H9 (cell line): Measurements from ENCODE around the gene ELMOD3. TPM values are rescaled to one million over a fixed set of nuclear protein-coding genes. Genes with fewer than 3 reads are reported as not detected.

Source experiments
- DNase-seq: peaks from one replicate; pipeline ENCODE4 v3.0.0-alpha.2; 2017
- H2AFZ ChIP-seq: one replicate; pipeline ENCODE4 v1.6.1; 2013; ENCODE audit warnings: mild to moderate bottlenecking, low read length, control low read depth, moderate library complexity
- H2AK5ac ChIP-seq: 2 replicates; pipeline ENCODE4 v1.6.1; 2013; ENCODE audit warnings: low read length, control low read depth, mixed read lengths; ENCODE audit not compliant: insufficient read length
- H2BK120ac ChIP-seq: one replicate; pipeline ENCODE4 v1.6.1; 2013; ENCODE audit warnings: low read depth, mild to moderate bottlenecking, low read length, control low read depth, inconsistent platforms; ENCODE audit not compliant: poor library complexity, severe bottlenecking
- H2BK12ac ChIP-seq: 2 replicates; pipeline ENCODE4 v1.6.1; 2013; ENCODE audit warnings: low read length, control low read depth, mixed read lengths, low read depth; ENCODE audit not compliant: insufficient read length
- H2BK15ac ChIP-seq: 2 replicates; pipeline ENCODE4 v1.6.1; 2013; ENCODE audit warnings: low read depth, low read length, control low read depth
- H2BK20ac ChIP-seq: one replicate; pipeline ENCODE4 v1.6.1; 2013; ENCODE audit warnings: low read depth, mild to moderate bottlenecking, low read length, control low read depth, inconsistent platforms; ENCODE audit not compliant: poor library complexity, severe bottlenecking
- H2BK5ac ChIP-seq: 2 replicates; pipeline ENCODE4 v1.6.1; 2013; ENCODE audit warnings: low read length, control low read depth, mixed read lengths; ENCODE audit not compliant: insufficient read length
- H3K14ac ChIP-seq: 2 replicates; pipeline ENCODE4 v1.6.1; 2013; ENCODE audit warnings: low read length, control low read depth; ENCODE audit not compliant: insufficient read depth
- H3K18ac ChIP-seq: 2 replicates; pipeline ENCODE4 v1.6.1; 2013; ENCODE audit warnings: low read depth, mild to moderate bottlenecking, mixed read lengths, low read length, control low read depth; ENCODE audit not compliant: insufficient read length
- H3K23ac ChIP-seq: 2 replicates; pipeline ENCODE4 v1.6.1; 2013; ENCODE audit warnings: low read length, control low read depth, mixed read lengths, low read depth; ENCODE audit not compliant: insufficient read length
- H3K23me2 ChIP-seq: 2 replicates; pipeline ENCODE4 v1.6.1; 2013; ENCODE audit warnings: low read depth, mild to moderate bottlenecking, mixed read lengths, low read length, control low read depth; ENCODE audit not compliant: insufficient read length, poor library complexity, severe bottlenecking
- H3K27ac ChIP-seq: 2 replicates; pipeline ENCODE4 v1.5.1; 2013; ENCODE audit warnings: low read length, control low read depth, mixed read lengths, low read depth; ENCODE audit not compliant: insufficient read length
- H3K27me3 ChIP-seq: 2 replicates; pipeline ENCODE4 v1.6.1; 2013; ENCODE audit warnings: low read length, control low read depth, inconsistent platforms; ENCODE audit not compliant: insufficient read depth
- H3K4ac ChIP-seq: 2 replicates; pipeline ENCODE4 v1.6.1; 2013; ENCODE audit warnings: low read depth, mild to moderate bottlenecking, control low read depth, inconsistent platforms, low read length, moderate library complexity
- H3K4me1 ChIP-seq: 2 replicates; pipeline ENCODE4 v1.6.1; 2013; ENCODE audit warnings: low read length, control low read depth, inconsistent platforms; ENCODE audit not compliant: insufficient read depth
- H3K4me2 ChIP-seq: 2 replicates; pipeline ENCODE4 v1.6.1; 2013; ENCODE audit warnings: low read length, control low read depth, mixed read lengths; ENCODE audit not compliant: insufficient read length, insufficient read depth
- H3K56ac ChIP-seq: 2 replicates; pipeline ENCODE4 v1.6.1; 2013; ENCODE audit warnings: low read depth, mild to moderate bottlenecking, mixed read lengths, low read length, control low read depth; ENCODE audit not compliant: insufficient read length
- H3K79me1 ChIP-seq: 2 replicates; pipeline ENCODE4 v1.6.1; 2013; ENCODE audit warnings: low read depth, mild to moderate bottlenecking, moderate library complexity, low read length, control low read depth, inconsistent platforms; ENCODE audit not compliant: insufficient read depth, poor library complexity, severe bottlenecking
- H3K79me2 ChIP-seq: 2 replicates; pipeline ENCODE4 v1.6.1; 2013; ENCODE audit warnings: low read length, control low read depth, inconsistent platforms; ENCODE audit not compliant: insufficient read depth
- H3K9ac ChIP-seq: 2 replicates; pipeline ENCODE4 v1.6.1; 2013; ENCODE audit warnings: low read length, control low read depth, mixed read lengths; ENCODE audit not compliant: insufficient read length; ENCODE audit errors: extremely low read depth
- H3K9me3 ChIP-seq: one replicate; pipeline ENCODE4 v1.6.1; 2013; ENCODE audit warnings: low read depth, low read length, inconsistent platforms; ENCODE audit not compliant: control insufficient read depth
- H3T11ph ChIP-seq: one replicate; pipeline ENCODE4 v1.6.1; 2013; ENCODE audit warnings: mild to moderate bottlenecking, low read length, control low read depth, inconsistent platforms
- H4K20me1 ChIP-seq: one replicate; pipeline ENCODE4 v1.6.1; 2013; ENCODE audit not compliant: control insufficient read depth, insufficient read length, insufficient read depth
- H4K5ac ChIP-seq: 2 replicates; pipeline ENCODE4 v1.6.1; 2013; ENCODE audit warnings: low read depth, mild to moderate bottlenecking, mixed read lengths, low read length, control low read depth; ENCODE audit not compliant: insufficient read length
- H4K8ac ChIP-seq: replicated peaks from 2 replicates; pipeline ENCODE4 v1.6.1; 2013; ENCODE audit warnings: low read length, control low read depth, mixed read lengths, low read depth; ENCODE audit not compliant: insufficient read length
- H4K91ac ChIP-seq: 2 replicates; pipeline ENCODE4 v1.6.1; 2013; ENCODE audit warnings: low read depth, mild to moderate bottlenecking, moderate library complexity, mixed read lengths, low read length, control low read depth; ENCODE audit not compliant: insufficient read length
- H3K27ac Mint-ChIP-seq, 3 experiments: 2 replicates in 2 of 3; 3 replicates in 1 of 3; pipeline ENCODE4 v1.8.0; 2020 to 2021; ENCODE audit warnings: mixed read lengths in 3 of 3, mild to moderate bottlenecking in 1 of 3, moderate library complexity in 1 of 3
- H3K27me3 Mint-ChIP-seq: 2 replicates; pipeline ENCODE4 v1.8.0; 2021; ENCODE audit warnings: low read depth, mild to moderate bottlenecking, moderate library complexity, mixed read lengths
- H3K36me3 Mint-ChIP-seq, 3 experiments: 2 replicates in 2 of 3; 3 replicates in 1 of 3; pipeline ENCODE4 v1.8.0; 2020 to 2021; ENCODE audit warnings: low read depth in 3 of 3, mixed read lengths in 3 of 3; ENCODE audit not compliant: insufficient read depth in 1 of 3
- H3K4me1 Mint-ChIP-seq, 2 experiments: 2 replicates each; pipeline ENCODE4 v1.8.0; 2020; ENCODE audit warnings: mixed read lengths in 2 of 2
- H3K4me3 Mint-ChIP-seq, 2 experiments: 2 replicates in 1 of 2; 3 replicates in 1 of 2; pipeline ENCODE4 v1.8.0; 2020 to 2021; ENCODE audit warnings: mild to moderate bottlenecking in 2 of 2, mixed read lengths in 2 of 2, moderate library complexity in 1 of 2
- H3K9me3 Mint-ChIP-seq, 2 experiments: 2 replicates in 1 of 2; 3 replicates in 1 of 2; pipeline ENCODE4 v1.8.0; 2020; ENCODE audit warnings: mild to moderate bottlenecking in 2 of 2, mixed read lengths in 2 of 2, moderate library complexity in 1 of 2
- CTCF ChIP-seq: fragments of 200-600 bp; sonication (generic); conservative IDR thresholded peaks from 3 replicates; pipeline ENCODE4 v1.8.0; 2021; ENCODE audit warnings: antibody characterized with exemption, mild to moderate bottlenecking
- WGBS: extraction: QIAGEN DNeasy Blood & Tissue Kit; methylation state at CpG from one replicate; pipeline ENCODE4 v1.1.7; 2013; ENCODE audit warnings: missing lambda C conversion rate, low lambda C conversion rate, mixed read lengths; ENCODE audit not compliant: insufficient read length; ENCODE audit errors: extremely low coverage; 5-methylcytosine and 5-hydroxymethylcytosine counted together
- total RNA-seq: library from RNA; stranded (reverse); gene quantifications from 2 replicates; pipeline ENCODE4 v1.2.1, GENCODE V29; 2021

Gene ELMOD3
- total RNA-seq, 1 experiment from 2014 or later, result 7.6 TPM

GRCh38 chr2:85427300-85427835 lies 72.8 kb downstream of the ELMOD3 start:
- Histone ChIP-seq H3K18ac (no peak overlapping the region), H3K79me1 (no peaks in the 10 kb centered on the region), H3K14ac (no peak overlapping the region), H2AK5ac (no peak overlapping the region), H4K5ac (no peak overlapping the region), H2BK20ac (no peak overlapping the region), H2BK15ac (no peak overlapping the region), H3K23ac (no peak overlapping the region), H4K91ac (no peak overlapping the region), H3K56ac (no peak overlapping the region), H3K4me1 (peaks cover 15% of the 10 kb centered on the region; the same call in 1 of the 2 replicates), H3K27ac (no peak overlapping the region), H3K9ac (no peak overlapping the region), H2AFZ (no peak overlapping the region), H3K4ac (no peak overlapping the region), H3K27me3 (no peaks in the 10 kb centered on the region), H3K79me2 (no peaks in the 10 kb centered on the region), H2BK5ac (no peak overlapping the region), H3K4me2 (no peak overlapping the region), H3K23me2 (peaks cover 5% of the 10 kb centered on the region), H4K8ac (no peak overlapping the region), H2BK12ac (no peak overlapping the region), H3T11ph (no peak overlapping the region), H3K9me3 (no peaks in the 10 kb centered on the region), H4K20me1 (no peaks in the 10 kb centered on the region), H2BK120ac (no peak overlapping the region)
- DNase-seq, result no peak
- Mint-ChIP-seq H3K27ac (no peak overlapping the region), H3K4me3 (no peak overlapping the region), H3K27me3 (peaks cover 28% of the 10 kb centered on the region), H3K36me3 (no peaks in the 10 kb centered on the region; a peak in 1 of 7 replicates), H3K9me3 (no peaks in the 10 kb centered on the region), H3K4me1 (peaks cover 39 to 43% of the 10 kb centered on the region in 2 experiments)
- TF ChIP-seq CTCF, result no peak
- no CpG with 5 or more reads among the region's 3 CpGs for WGBS
